ENCODE data around the gene OPRL1. TPM values are rescaled to one million over a fixed set of nuclear protein-coding genes. Genes with fewer than 3 reads are reported as not detected.

Gene OPRL1
- total and polyA plus RNA-seq, 2 of the 8 experiments (the other 6 are each of a cell fraction or from before 2014, with no cell fraction given), result 0.63 to 0.98 TPM

- Histone ChIP-seq H3K4me1 (replicated peaks in 1 of 4; ENCODE audit: control insufficient read depth in 3 of 4, insufficient read depth in 4 of 4, low read length in 3 of 4) (peaks cover 0 to 13% (median 5%) of the 10 kb centered on the region in 4 experiments; a peak in 5 of 7 replicates), H3K4me3 (ENCODE audit: extremely low read depth in 1 of 4, insufficient read depth in 2 of 4, low read depth in 3 of 4, low read length in 4 of 4) (no peak overlapping the region), H2AFZ (ENCODE audit: low read length) (no peak overlapping the region), H3K79me2 (ENCODE audit: control insufficient read depth in 1 of 2, insufficient read depth in 2 of 2, low read length in 2 of 2) (no peaks in the 10 kb centered on the region), H3K23me2 (ENCODE audit: low read depth, low read length) (no peaks in the 10 kb centered on the region), H3K4me2 (ENCODE audit: insufficient read depth in 1 of 2, low read depth in 2 of 2, low read length in 2 of 2) (no peak overlapping the region; a peak in 1 of 4 replicates), H3K9me3 (ENCODE audit: insufficient read depth in 2 of 2, low read depth in 1 of 2, low read length in 1 of 2) (peaks cover 17 to 19% of the 10 kb centered on the region in 2 experiments), H4K20me1 (replicated peaks in 1 of 2; ENCODE audit: control insufficient read depth in 1 of 2, insufficient read depth in 2 of 2, low read length in 2 of 2) (no peaks in the 10 kb centered on the region), H2AK5ac (ENCODE audit: low read depth, low read length) (no peak overlapping the region), H2BK15ac (ENCODE audit: low read length) (no peak overlapping the region), H3K18ac (ENCODE audit: extremely low read depth, low read length) (no peak overlapping the region), H4K5ac (ENCODE audit: insufficient read length, low read depth, low read length) (no peak overlapping the region), H2BK120ac (replicated peaks; ENCODE audit: low read depth, low read length) (no peak overlapping the region), H3K27me3 (replicated peaks in 1 of 4; ENCODE audit: control insufficient read depth in 3 of 4, extremely low read depth in 1 of 4, insufficient read depth in 3 of 4, low read length in 3 of 4) (no peaks in the 10 kb centered on the region), H3K56ac (replicated peaks; ENCODE audit: insufficient read length, low read depth, low read length) (no peak overlapping the region), H3K27ac (ENCODE audit: low read depth, low read length) (no peak overlapping the region), H3K23ac (ENCODE audit: insufficient read length) (no peak overlapping the region), H3K79me1 (ENCODE audit: low read depth, low read length) (no peaks in the 10 kb centered on the region), H2BK20ac (ENCODE audit: low read length) (no peak overlapping the region), H3K4ac (replicated peaks; ENCODE audit: insufficient read length, low read depth, low read length) (no peak overlapping the region), H2BK12ac (ENCODE audit: low read depth, low read length) (no peak overlapping the region), H3K9ac (replicated peaks in 1 of 4; ENCODE audit: extremely low read depth in 1 of 4, low read depth in 3 of 4, low read length in 3 of 4) (no peak overlapping the region), H3K36me3 (ENCODE audit: control insufficient read depth in 2 of 4, insufficient read depth in 4 of 4, low read length in 3 of 4) (no peaks in the 10 kb centered on the region), H2BK5ac (ENCODE audit: low read depth, low read length) (no peak overlapping the region), H3K14ac (ENCODE audit: insufficient read length) (no peak overlapping the region), H4K91ac (replicated peaks; ENCODE audit: insufficient read length, low read length) (no peak overlapping the region), H4K8ac (ENCODE audit: extremely low read depth, insufficient read depth, low read length) (no peak overlapping the region)
- FAIRE-seq (no peak), DNase-seq (ENCODE audit: low read depth in 1 of 2, low spot score in 2 of 2) (peak in 1 of 2 experiments; percentile 20)
- ChIA-PET POLR2A (ENCODE audit: partially characterized antibody) (no interaction called here), CTCF (ENCODE audit: partially characterized antibody) (interaction anchor here (0.6 to 4.6 kb wide), 10 partner anchors 10 to 139 kb away, joined by 3 to 16 read pairs (median 5); no protein-coding TSS in a partner anchor)
- 90% methylated on average over 8 of the region's 8 CpGs; no CpG with 5 or more reads in 1 of the 2 experiments for WGBS, 2 experiments (ENCODE audit: extremely low coverage in 1 of 2, insufficient coverage in 1 of 2, insufficient read length in 1 of 2, insufficient replicate concordance in 2 of 2, low coverage in 1 of 2, low lambda C conversion rate in 2 of 2, missing lambda C conversion rate in 1 of 2)
- no peak for TF ChIP-seq ASH2L (IDR thresholded peaks at IDR 0.05; ENCODE audit: low read length)
- no peak for TF ChIP-seq ATF2 (IDR thresholded peaks at IDR 0.05; ENCODE audit: low read length)
- TF ChIP-seq TAF1 (IDR thresholded peaks at IDR 0.05; ENCODE audit: low read depth, low read length), result no peak
- no peak for TF ChIP-seq CHD2 (IDR thresholded peaks at IDR 0.05; ENCODE audit: low read length)
- no peak for TF ChIP-seq BACH1 (IDR thresholded peaks at IDR 0.05; ENCODE audit: low read length)
- no peak for TF ChIP-seq EP300 (IDR thresholded peaks at IDR 0.05; ENCODE audit: borderline replicate concordance in 1 of 2, low read depth in 2 of 2, low read length in 2 of 2)
- TF ChIP-seq MAFK (IDR thresholded peaks at IDR 0.05; ENCODE audit: low read depth, low read length), result no peak
- TF ChIP-seq SIRT6 (IDR thresholded peaks at IDR 0.05; ENCODE audit: low read length), result no peak
- no peak for TF ChIP-seq BRCA1 (IDR thresholded peaks at IDR 0.05; ENCODE audit: low read depth, low read length)
Measured at GRCh38 chr20:64144144-64144912, 64.4 kb downstream of the OPRL1 start.
